GM18873 (cell line): ENCODE data around the gene ARPC5.
"Not testable (repeated sequence)": the region's sequence is repeated elsewhere in the genome, so short reads cannot be mapped to it uniquely, and the experiment has no call there.

ENCODE experiments used
- ATAC-seq: cut with Tn5 transposase; IDR thresholded peaks from one replicate; pipeline ENCODE4 v1.9.1; 2021; ENCODE audit warnings: mild to moderate bottlenecking, moderate library complexity, moderate number of reproducible peaks; ENCODE audit not compliant: unreplicated experiment, low FRiP score

The ARPC5 gene

GRCh38 chr1:183648042-183648441 lies 12.5 kb upstream of the ARPC5 start:
- no peak for ATAC-seq

GRCh38 chr1:183646776-183647175 lies 11.2 kb upstream of the ARPC5 start:
- no peak for ATAC-seq

- no peak for ATAC-seq
Measured at GRCh38 chr1:183645531-183645930, 9.9 kb upstream of the ARPC5 start.

DNA sequence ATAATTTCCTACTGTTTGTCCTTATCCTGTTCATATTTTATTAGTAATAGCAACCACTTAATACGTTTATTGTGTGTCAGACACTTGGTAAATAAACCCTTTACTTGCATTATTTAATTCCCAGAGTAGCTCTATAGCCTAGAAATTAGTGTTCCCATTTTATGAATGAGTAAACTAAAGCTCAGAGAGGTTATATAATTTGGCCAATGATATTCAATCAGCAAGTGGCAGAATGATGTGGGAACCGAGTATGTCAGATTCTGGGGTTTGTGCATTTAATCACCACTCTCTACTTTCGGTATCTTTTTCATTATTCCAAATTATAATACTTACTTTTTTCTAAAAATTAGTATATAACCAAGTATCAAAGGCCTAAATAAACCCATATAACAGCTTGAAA lies 6.6 kb upstream of the ARPC5 start:
- ATAC-seq, result no peak

DNA sequence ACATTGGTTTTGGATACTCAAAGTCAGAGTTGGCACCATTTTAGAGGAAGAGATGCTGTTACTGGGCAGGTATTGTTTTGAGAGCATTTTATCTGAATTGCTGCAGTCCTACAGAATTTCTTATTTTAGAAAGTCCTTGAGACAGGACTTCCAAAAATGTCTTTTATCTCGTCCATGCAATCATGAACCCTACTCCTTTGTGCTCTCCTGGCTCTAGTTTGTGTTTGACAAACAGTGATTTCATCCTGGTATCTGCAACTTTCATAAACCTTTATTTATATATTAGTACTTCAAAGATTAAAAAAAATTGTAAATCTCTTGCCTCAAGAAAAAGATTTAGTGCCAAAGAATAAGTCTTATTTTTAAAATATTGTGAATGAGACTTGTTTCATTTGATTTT lies 4.6 kb upstream of the ARPC5 start:
- no peak for ATAC-seq

- ATAC-seq, result no peak
Measured at GRCh38 chr1:183638649-183639387, 3.2 kb upstream of the ARPC5 start.

DNA sequence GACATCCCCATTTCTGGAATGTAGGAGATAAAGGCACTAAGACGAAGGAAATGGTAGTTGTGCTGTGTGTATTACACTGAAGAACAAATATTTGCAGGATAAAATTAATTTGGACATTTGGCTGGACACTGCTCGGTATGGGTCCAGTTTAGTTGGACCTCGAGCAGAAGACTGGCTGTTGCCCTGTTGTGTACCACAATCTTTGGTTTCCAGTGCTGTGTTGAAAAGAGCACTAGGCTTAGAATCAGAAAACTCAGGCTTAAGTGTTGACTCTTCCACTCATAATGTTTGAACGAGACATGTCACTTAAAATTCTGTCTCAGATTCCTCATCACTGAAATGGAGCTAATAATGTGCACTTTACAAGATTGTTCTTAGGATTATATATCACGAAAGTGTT lies 1.2 kb upstream of the ARPC5 start:
- no peak for ATAC-seq

GRCh38 chr1:183636334-183636682 lies 725 bp upstream of the ARPC5 start:
- ATAC-seq, result peak; percentile 1

GRCh38 chr1:183635099-183635605 lies 431 bp downstream of the ARPC5 start:
- ATAC-seq, result peak; percentile 5

- ATAC-seq, result no peak
Measured at GRCh38 chr1:183634429-183635065, 1.0 kb downstream of the ARPC5 start.

DNA sequence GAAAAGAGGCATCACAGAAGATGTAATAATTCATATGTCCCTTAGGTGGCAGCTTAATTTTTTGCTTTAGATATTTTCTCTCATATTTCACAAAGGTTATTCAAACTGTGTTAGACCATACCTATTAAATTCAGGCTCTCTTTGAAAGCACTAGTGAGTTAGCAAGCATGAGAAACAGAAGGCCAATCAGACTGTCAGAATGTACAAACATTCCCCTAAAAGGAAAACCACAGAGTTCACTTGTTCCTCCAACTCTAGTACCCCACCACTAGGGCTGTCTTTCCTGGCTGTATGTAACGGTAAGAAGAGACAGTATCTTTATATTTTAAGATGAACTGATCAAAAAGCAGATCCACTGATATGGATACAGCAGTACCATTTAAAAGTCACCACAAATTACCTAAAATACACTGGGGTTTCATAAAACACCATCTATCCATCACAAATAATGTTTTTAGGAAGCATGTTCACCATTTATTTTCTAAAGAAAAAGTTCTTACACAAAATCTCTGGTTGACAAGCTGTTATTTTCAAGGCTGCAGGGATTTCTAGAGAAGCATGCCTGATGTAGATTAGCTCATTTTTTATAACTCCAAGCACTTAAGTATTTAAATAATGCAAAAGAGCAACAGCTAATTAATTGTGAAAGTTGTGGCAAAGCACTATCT lies 1.8 kb downstream of the ARPC5 start:
- peak; percentile 55 for ATAC-seq

DNA sequence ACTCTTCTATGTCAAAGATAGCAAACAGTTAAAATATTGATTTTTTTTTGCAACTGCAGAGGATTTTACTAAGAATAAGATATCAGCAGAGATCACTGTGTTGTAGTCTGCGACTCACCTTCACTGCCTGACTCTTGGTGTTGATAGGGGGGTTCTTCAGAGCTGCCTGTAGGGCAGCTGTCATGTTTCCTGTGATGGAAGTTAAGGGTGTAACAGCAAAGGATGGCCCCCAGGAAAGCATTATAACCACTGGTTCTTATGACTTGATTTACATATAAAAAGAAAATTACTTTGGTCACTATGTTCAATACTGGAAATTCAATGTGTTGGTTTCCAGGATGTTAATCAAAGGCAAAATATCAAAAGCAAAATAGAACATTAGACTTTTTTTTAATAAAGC lies 2.6 kb downstream of the ARPC5 start:
- no peak for ATAC-seq

GRCh38 chr1:183632114-183632513 lies 3.5 kb downstream of the ARPC5 start:
- no peak for ATAC-seq

DNA sequence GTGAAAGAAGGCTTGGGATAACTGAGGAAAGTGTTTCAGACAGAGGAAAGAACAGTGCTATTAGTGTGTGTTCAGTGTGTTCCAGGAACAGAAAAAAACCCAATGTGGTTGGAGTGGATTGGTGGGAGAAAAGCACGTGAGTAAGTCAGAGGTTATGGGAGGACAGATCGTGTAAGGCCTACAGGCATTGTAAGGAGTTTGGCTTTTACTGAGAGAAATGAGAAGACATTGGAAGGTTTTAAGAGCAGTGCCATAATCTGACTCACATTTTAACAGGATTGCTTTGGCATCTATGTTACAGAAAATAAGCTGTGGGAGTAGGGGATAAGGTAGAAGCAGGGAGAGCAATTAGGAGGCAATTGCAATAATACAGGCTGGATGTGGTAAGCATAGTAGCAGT lies 4.8 kb downstream of the ARPC5 start:
- ATAC-seq, result no peak

- no peak for ATAC-seq
Measured at GRCh38 chr1:183628537-183628936, 7.0 kb downstream of the ARPC5 start.

- not testable (repeated sequence) for ATAC-seq
Measured at GRCh38 chr1:183626236-183626635, 9.3 kb downstream of the ARPC5 start.

DNA sequence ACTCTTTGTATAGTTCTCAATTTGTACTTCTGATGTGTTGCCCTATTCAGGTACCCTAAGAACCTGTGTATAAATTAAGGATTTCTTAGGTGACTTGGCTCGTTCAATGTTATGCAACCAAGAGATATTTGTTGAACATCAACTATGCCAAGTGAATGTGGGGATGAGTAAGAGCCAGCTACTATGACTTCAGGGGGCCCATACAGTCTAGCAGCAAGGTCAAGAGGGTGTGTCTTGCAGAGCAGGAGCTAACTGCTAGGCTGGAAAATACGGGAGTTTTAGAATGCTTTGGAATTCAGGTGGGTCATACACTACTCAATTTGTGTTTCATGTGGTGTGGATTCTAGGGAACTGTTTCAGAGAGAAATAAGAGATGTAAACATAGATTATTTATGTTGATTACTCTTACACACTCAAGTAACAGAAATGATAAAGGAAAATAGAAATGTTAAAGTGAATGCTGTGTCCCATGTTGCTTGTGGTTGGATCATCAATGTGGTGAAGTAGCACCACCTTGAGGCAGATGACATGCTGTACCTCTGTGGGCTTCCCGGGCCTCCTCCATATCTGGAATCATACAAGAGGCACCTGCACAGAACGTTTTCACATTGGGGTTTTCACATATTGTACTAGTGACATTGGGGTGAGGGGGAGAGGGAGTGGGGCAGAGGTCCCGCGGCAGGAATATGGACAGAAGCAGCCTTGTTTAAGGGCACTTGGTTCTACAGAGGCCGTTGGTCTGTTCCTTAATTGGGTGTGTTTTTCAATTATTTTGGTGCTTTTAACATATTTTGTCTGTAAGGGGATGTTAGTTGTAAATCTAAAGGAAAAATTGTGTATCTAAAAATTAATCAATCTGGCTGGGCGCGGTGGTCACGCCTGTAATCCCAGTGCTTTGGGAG lies 12.4 kb downstream of the ARPC5 start:
- ATAC-seq, result peak; percentile 80

DNA sequence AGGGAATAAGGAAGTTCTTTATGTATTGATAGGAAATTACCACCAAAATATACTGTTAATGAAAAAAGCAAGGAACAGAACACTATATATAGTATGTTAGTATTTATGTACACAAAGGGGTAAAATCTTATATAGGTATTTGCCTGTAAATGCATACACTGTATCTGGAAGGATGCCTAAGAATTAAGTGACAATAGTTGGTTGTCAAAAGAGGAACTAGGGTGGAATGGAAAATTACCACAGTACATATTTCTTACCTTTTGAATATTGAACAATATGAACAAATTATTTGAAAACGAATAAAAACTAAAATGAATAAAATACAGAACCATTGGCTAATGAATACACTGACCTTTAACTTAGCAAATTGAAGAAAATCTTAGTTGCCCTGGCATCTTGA lies 13.6 kb downstream of the ARPC5 start:
- no peak for ATAC-seq

DNA sequence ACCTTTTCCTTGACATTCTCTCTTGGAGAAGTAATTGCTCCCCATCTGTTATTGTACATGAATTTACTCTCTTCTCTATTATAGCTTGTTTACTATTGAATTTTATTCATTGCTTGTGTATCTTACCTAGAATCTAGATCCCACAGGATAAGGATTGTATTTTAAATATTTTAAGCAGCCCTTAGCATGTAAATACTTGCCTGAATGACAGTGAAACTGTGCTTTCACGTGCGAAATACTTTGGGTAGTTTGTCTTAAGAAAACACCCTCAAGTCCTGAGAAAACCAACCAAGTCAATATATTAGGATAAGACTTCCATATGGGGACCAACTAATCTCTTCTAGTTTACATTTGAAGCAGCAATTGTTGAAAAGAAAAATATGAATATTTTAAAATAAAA lies 15.3 kb downstream of the ARPC5 start:
- no peak for ATAC-seq

GRCh38 chr1:183619781-183620180 lies 15.8 kb downstream of the ARPC5 start:
- no peak for ATAC-seq

DNA sequence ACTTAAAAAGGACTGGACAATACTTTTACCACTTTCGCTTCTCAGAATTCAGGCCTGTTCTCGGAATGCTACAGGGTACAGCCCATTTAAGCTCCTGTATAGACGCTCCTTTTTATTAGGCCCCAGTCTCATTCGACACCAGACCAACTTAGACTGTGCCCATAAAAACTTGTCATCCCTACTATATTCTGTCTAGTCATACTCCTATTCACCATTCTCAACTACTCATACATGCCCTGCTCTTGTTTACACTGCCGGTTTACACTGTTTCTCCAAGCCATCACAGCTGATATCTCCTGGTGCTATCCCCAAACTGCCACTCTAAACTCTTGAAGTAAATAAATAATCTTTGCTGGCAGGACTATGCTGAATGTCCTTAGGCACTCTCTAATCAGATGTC lies 17.4 kb downstream of the ARPC5 start:
- ATAC-seq, result not testable (repeated sequence)
